Esophagus muscularis mucosa (tissue), 4 donors: Measurements from ENCODE around the gene F12. TPM values are rescaled to one million over a fixed set of nuclear protein-coding genes. Genes with fewer than 3 reads are reported as not detected.
A peak's percentile ranks its signal among the peaks of the same experiment; 100 is the strongest.

Source experiments
- DNase-seq: peaks from one replicate; pipeline ENCODE4 v3.0.0-alpha.2; 2017; ENCODE audit errors: extremely low spot score
- H3K27ac ChIP-seq, 4 donors: fragments of 200-600 bp; sonication (generic); replicated peaks in 1 of 4; 1 replicate in 3 of 4; 2 replicates in 1 of 4; pipeline ENCODE4 v1.5.1; 2016 to 2019; ENCODE audit warnings: mild to moderate bottlenecking in 1 of 4
- H3K27me3 ChIP-seq, 4 donors: fragments of 200-600 bp; sonication (generic); one replicate each; pipeline versions ENCODE4 v1.5.1 to v1.6.0; 2016 to 2019
- H3K36me3 ChIP-seq, 4 donors: fragments of 200-600 bp; sonication (generic); one replicate each; pipeline ENCODE4 v1.5.1; 2016 to 2019
- H3K4me1 ChIP-seq, 4 donors: fragments of 200-600 bp; sonication (generic); one replicate each; pipeline ENCODE4 v1.5.1; 2016 to 2019
- H3K4me3 ChIP-seq, 4 donors: fragments of 200-600 bp; sonication (generic); 1 replicate in 2 of 4; 2 replicates in 2 of 4; pipeline ENCODE4 v1.5.1; 2016 to 2019; ENCODE audit warnings: mild to moderate bottlenecking in 4 of 4, moderate library complexity in 1 of 4
- H3K9me3 ChIP-seq, 4 donors: fragments of 200-600 bp; sonication (generic); 1 replicate in 3 of 4; 2 replicates in 1 of 4; pipeline ENCODE4 v1.5.1; 2016 to 2019
- CTCF ChIP-seq, 3 experiments: fragments of 200-600 bp in 2 of 3; fragments of 450-650 bp in 1 of 3; sonication (generic) in 2 of 3; IDR thresholded peaks; one replicate each; pipeline ENCODE4 v1.5.1; 2017 to 2019; ENCODE audit warnings: antibody characterized with exemption in 3 of 3, mild to moderate bottlenecking in 2 of 3, moderate library complexity in 1 of 3
- EP300 ChIP-seq: sonication (generic); formaldehyde crosslinking; IDR thresholded peaks from one replicate; pipeline ENCODE4 v1.6.1; 2017; ENCODE audit warnings: antibody characterized with exemption
- POLR2A ChIP-seq: fragments of 450-650 bp; IDR thresholded peaks from one replicate; pipeline ENCODE4 v1.6.1; 2017; ENCODE audit warnings: antibody characterized with exemption, moderate library complexity, mild to moderate bottlenecking, low read depth
- POLR2AphosphoS5 ChIP-seq, 2 donors: sonication (generic); formaldehyde crosslinking; IDR thresholded peaks; one replicate each; pipeline ENCODE4 v1.6.1; 2017; ENCODE audit warnings: antibody characterized with exemption in 2 of 2
- WGBS: methylation state at CpG from one replicate; pipeline ENCODE4 v1.1.5; 2018; 5-methylcytosine and 5-hydroxymethylcytosine counted together
- intact Hi-C: fragments of 100-400 bp; cut with DNase I; formaldehyde crosslinking; loops from one replicate; pipeline ENCODE4 v1.15.1; 2023
- total RNA-seq, 4 donors: library from RNA; depleted of rRNA; stranded (reverse); fragments of >200 nt; gene quantifications; one replicate each; pipeline versions ENCODE4 v1.1.0 to v1.2.1, GENCODE V29; 2016

The F12 gene
- total RNA-seq, 4 donors from 2014 or later: 0.17 TPM; not detected in 3

- intact Hi-C loops: loop anchor here (1.0 to 5.0 kb wide), 2 partner anchors 51 to 99 kb away; no protein-coding TSS in a partner anchor
- peaks cover 34 to 48% (median 42%) of the 10 kb centered on the region in 4 donors for H3K4me1 ChIP-seq
- TF ChIP-seq EP300: no peak
- TF ChIP-seq POLR2A: no peak
- TF ChIP-seq POLR2AphosphoS5 (IDR thresholded peaks at IDR 0.05): no peak
- no peak for TF ChIP-seq CTCF (IDR thresholded peaks at IDR 0.05)
- H3K9me3 ChIP-seq: no peaks in the 10 kb centered on the region
- no peaks in the 10 kb centered on the region for H3K36me3 ChIP-seq
- no peak overlapping the region for H3K27ac ChIP-seq
- WGBS: 0% methylated on average over 3 of the region's 61 CpGs
- no peak for DNase-seq
- H3K27me3 ChIP-seq: peaks cover 13 to 79% (median 56%) of the 10 kb centered on the region in 4 donors
- H3K4me3 ChIP-seq: peak overlapping the region; percentile 53 to 58 (median 57)
These were observed 6.1 kb downstream of the F12 start for GRCh38 chr5:177403102-177403791.

GRCh38 chr5:177402271-177403043 lies 6.9 kb downstream of the F12 start:
- 19% methylated on average over 11 of the region's 49 CpGs for WGBS

GRCh38 chr5:177399997-177400868 lies 9.1 kb downstream of the F12 start, which contains the start of gene PFN3:
TSS of gene PFN3 (minus strand) at chr5:177400661. CDS start at chr5:177400576, 85 bp downstream.
- no peak for DNase-seq
- Histone ChIP-seq H3K27me3 (peaks cover 13 to 97% (median 57%) of the 10 kb centered on the region in 4 donors), H3K9me3 (no peaks in the 10 kb centered on the region), H3K36me3 (no peaks in the 10 kb centered on the region), H3K27ac (no peak within 1 kb of the TSS), H3K4me3 (no peak within 1 kb of the TSS), H3K4me1 (peaks cover 34 to 48% (median 42%) of the 10 kb centered on the region in 4 donors)
- TF ChIP-seq CTCF (IDR thresholded peaks at IDR 0.05) (no peak), EP300 (no peak), POLR2AphosphoS5 (IDR thresholded peaks at IDR 0.05) (no peak), POLR2A (no peak)
- WGBS: 23% methylated on average over 32 of the region's 92 CpGs
- intact Hi-C loops: loop anchor here (5.0 kb wide), 1 partner anchor 102 kb away; no protein-coding TSS in a partner anchor

More at GRCh38 chr5:177402271-177403043, 6.9 kb downstream of the F12 start:
- H3K4me1 ChIP-seq: peaks cover 34 to 48% (median 42%) of the 10 kb centered on the region in 4 donors
- no peak for DNase-seq
- intact Hi-C loops: loop anchor here (1.0 to 5.0 kb wide), 2 partner anchors 52 to 100 kb away; no protein-coding TSS in a partner anchor
- no peaks in the 10 kb centered on the region for H3K9me3 ChIP-seq
- peaks cover 13 to 87% (median 57%) of the 10 kb centered on the region in 4 donors for H3K27me3 ChIP-seq
- peak overlapping the region; percentile 53 to 58 (median 57) for H3K4me3 ChIP-seq
- TF ChIP-seq POLR2AphosphoS5 (IDR thresholded peaks at IDR 0.05): peak in 1 of 2 donors; percentile 26
- no peak for TF ChIP-seq EP300
- peak; percentile 23 to 32 (median 24) for TF ChIP-seq CTCF (IDR thresholded peaks at IDR 0.05)
- H3K36me3 ChIP-seq: no peaks in the 10 kb centered on the region
- H3K27ac ChIP-seq: no peak overlapping the region

- intact Hi-C loops: no loop called here
- peaks cover 8 to 80% (median 46%) of the 10 kb centered on the region in 4 donors for H3K27me3 ChIP-seq
- no peaks in the 10 kb centered on the region for H3K36me3 ChIP-seq
- no peak for TF ChIP-seq POLR2A
- TF ChIP-seq POLR2AphosphoS5 (IDR thresholded peaks at IDR 0.05): no peak
- TF ChIP-seq EP300: no peak
- TF ChIP-seq CTCF (IDR thresholded peaks at IDR 0.05): no peak
- no peaks in the 10 kb centered on the region for H3K9me3 ChIP-seq
- no peak for DNase-seq
- no peak overlapping the region for H3K4me3 ChIP-seq
- H3K27ac ChIP-seq: no peak overlapping the region
- WGBS: 86% methylated on average over 12 of the region's 16 CpGs
- peaks cover 14 to 25% (median 21%) of the 10 kb centered on the region in 4 donors for H3K4me1 ChIP-seq
These were observed 11.4 kb downstream of the F12 start for GRCh38 chr5:177397875-177398390.
